ENCODE results near the gene HMHB1. TPM values are rescaled to one million over a fixed set of nuclear protein-coding genes. Genes with fewer than 3 reads are reported as not detected.

The HMHB1 gene
- not detected in 2 replicates for total RNA-seq

DNA sequence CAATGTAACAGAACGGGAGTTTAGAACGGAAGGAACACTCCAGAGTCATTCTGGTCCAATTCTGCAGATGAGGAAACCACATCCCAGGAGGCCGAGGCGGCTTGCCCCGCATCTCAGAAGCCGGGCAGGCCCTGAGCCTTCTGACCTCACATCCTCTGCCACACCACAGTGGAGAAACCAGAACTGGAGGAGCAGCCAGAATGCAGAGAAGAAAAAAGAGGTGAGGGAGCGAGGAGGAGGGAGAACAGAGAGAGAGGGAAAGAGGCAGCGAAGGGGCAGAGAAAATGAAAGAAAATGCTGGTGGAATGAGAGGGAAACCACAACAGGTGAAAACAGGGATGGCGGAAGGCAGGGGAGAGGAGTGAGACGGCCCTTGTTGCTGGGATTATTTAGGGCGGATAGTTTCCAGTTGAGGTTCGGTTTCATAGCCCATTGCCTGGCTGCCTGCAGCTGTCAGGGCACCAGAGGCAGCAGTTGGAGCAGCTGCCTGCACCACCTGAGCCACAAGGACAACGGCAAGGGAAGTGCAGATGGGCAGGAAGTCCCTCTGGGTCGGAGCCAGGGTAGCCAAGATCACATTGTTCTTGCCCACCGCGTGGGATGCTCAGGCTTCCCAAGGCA, at the start of gene HMHB1:
HMHB1 (plus strand) TSS at position 77 of the 621 bp plus-strand sequence.

All from smooth muscle cell of the pulmonary artery (primary cell).